ENCODE data around the gene FAT1.

Gene FAT1

DNA sequence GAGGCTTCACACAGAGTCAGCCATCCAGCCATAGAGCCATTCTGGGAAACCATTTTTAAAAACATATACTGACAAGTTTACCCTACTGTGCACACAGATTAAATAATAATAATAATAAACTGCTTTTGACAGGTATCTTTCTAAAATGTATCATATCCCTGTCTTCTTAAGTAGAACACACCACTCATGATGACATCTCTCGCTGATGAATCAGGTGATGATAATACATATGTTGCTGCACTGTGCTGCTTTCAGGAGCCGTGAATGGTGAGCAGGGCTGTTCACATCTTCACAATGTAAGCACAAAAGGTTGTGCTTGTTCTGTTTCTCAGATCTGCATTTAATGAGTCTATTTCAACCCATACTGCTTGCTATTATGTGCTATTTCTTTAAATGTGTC is 171.8 kb downstream of the FAT1 start:
- Histone ChIP-seq H3K27ac (ENCODE audit: low read length) (no peak overlapping the region), H3K9me3 (replicated peaks; ENCODE audit: insufficient read depth, low read length) (no peaks in the 10 kb centered on the region), H4K20me1 (ENCODE audit: insufficient read depth, low read length) (no peaks in the 10 kb centered on the region), H3K4me1 (ENCODE audit: low read length) (no peaks in the 10 kb centered on the region), H3K9me2 (replicated peaks; ENCODE audit: insufficient read depth, low read length) (no peaks in the 10 kb centered on the region), H3K4me3 (ENCODE audit: low read length) (no peak overlapping the region), H3K9ac (ENCODE audit: low read length) (no peak overlapping the region), H3K27me3 (replicated peaks; ENCODE audit: insufficient read depth, low read length) (no peaks in the 10 kb centered on the region), H3K79me2 (ENCODE audit: low read length) (no peaks in the 10 kb centered on the region), H2AFZ (ENCODE audit: low read length) (no peak overlapping the region), H3K4me2 (ENCODE audit: low read depth, low read length) (no peak overlapping the region), H3K36me3 (replicated peaks; ENCODE audit: insufficient read depth, low read length) (no peaks in the 10 kb centered on the region), H3F3A (ENCODE audit: insufficient read depth, low read length) (no peaks in the 10 kb centered on the region)
- DNase-seq, result no peak
- TF ChIP-seq EZH2 (optimal IDR thresholded peaks at IDR 0.05; ENCODE audit: low read depth, low read length) (no peak), EZH2phosphoT487 (IDR thresholded peaks at IDR 0.05; ENCODE audit: low read length) (no peak)
- TF ChIP-seq, protein P1, sequence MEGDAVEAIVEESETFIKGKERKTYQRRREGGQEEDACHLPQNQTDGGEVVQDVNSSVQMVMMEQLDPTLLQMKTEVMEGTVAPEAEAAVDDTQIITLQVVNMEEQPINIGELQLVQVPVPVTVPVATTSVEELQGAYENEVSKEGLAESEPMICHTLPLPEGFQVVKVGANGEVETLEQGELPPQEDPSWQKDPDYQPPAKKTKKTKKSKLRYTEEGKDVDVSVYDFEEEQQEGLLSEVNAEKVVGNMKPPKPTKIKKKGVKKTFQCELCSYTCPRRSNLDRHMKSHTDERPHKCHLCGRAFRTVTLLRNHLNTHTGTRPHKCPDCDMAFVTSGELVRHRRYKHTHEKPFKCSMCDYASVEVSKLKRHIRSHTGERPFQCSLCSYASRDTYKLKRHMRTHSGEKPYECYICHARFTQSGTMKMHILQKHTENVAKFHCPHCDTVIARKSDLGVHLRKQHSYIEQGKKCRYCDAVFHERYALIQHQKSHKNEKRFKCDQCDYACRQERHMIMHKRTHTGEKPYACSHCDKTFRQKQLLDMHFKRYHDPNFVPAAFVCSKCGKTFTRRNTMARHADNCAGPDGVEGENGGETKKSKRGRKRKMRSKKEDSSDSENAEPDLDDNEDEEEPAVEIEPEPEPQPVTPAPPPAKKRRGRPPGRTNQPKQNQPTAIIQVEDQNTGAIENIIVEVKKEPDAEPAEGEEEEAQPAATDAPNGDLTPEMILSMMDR (IDR thresholded peaks at IDR 0.05; ENCODE audit: low read length), result no peak

DNA sequence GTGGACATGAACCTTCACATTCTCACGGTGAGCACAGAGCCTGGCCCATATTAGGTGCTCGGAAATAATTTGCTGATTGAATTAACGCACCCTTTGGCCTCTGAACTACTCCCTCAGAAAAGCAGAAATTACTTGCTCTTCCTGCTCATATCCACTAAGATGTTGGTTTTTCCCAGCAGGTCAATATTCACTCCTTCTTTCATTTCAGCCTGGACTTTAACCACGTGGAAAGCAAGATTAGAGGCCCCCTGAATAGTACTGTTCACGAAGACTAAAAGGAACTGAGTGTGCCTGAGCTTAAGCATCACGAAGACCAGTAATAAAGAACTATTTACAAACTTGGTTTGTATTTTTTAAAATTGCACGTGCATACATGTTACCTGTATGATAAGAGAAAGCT is 178.2 kb downstream of the FAT1 start:
- H3K27me3 ChIP-seq (replicated peaks; ENCODE audit: insufficient read depth, low read length), result no peaks in the 10 kb centered on the region

DNA sequence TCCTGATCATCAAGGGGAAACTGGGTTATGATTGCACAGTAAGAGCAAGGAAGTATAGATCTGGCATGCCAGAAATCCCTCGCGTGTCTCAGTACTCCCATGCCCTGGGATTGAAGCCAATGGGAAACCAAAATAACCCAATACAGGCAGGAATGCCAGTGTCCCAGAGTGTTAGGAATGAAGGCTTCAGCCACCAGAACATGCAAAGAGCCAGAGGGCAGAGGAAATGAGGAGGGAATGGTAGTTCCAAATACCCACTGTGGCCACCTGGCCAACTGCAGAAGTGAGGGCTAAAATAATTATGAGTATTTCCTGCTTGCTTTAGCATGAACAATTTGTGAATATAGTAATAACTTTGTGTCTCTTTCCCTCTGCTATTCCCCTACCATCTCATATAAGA is 180.4 kb downstream of the FAT1 start:
- Histone ChIP-seq H3K9me2 (replicated peaks; ENCODE audit: insufficient read depth, low read length) (no peaks in the 10 kb centered on the region), H2AFZ (ENCODE audit: low read length) (no peak overlapping the region), H3K4me2 (ENCODE audit: low read depth, low read length) (no peak overlapping the region), H3K27me3 (replicated peaks; ENCODE audit: insufficient read depth, low read length) (no peaks in the 10 kb centered on the region), H3K79me2 (ENCODE audit: low read length) (no peaks in the 10 kb centered on the region), H3K4me1 (ENCODE audit: low read length) (no peaks in the 10 kb centered on the region), H4K20me1 (ENCODE audit: insufficient read depth, low read length) (no peaks in the 10 kb centered on the region), H3K9ac (ENCODE audit: low read length) (no peak overlapping the region), H3K9me3 (replicated peaks; ENCODE audit: insufficient read depth, low read length) (no peaks in the 10 kb centered on the region), H3F3A (ENCODE audit: insufficient read depth, low read length) (no peaks in the 10 kb centered on the region), H3K36me3 (replicated peaks; ENCODE audit: insufficient read depth, low read length) (no peaks in the 10 kb centered on the region), H3K27ac (ENCODE audit: low read length) (no peak overlapping the region), H3K4me3 (ENCODE audit: low read length) (no peak overlapping the region)
- DNase-seq, result no peak
- TF ChIP-seq EZH2 (optimal IDR thresholded peaks at IDR 0.05; ENCODE audit: low read depth, low read length) (no peak), EZH2phosphoT487 (IDR thresholded peaks at IDR 0.05; ENCODE audit: low read length) (no peak)
- TF ChIP-seq, protein P1 (IDR thresholded peaks at IDR 0.05; ENCODE audit: low read length), result no peak

More for the DNA sequence above, 178.2 kb downstream of the FAT1 start:
- H3F3A ChIP-seq (ENCODE audit: insufficient read depth, low read length), result no peaks in the 10 kb centered on the region
- H3K9me3 ChIP-seq (replicated peaks; ENCODE audit: insufficient read depth, low read length), result no peaks in the 10 kb centered on the region
- no peaks in the 10 kb centered on the region for H3K79me2 ChIP-seq (ENCODE audit: low read length)
- no peak overlapping the region for H3K4me2 ChIP-seq (ENCODE audit: low read depth, low read length)
- DNase-seq, result no peak
- no peaks in the 10 kb centered on the region for H3K9me2 ChIP-seq (replicated peaks; ENCODE audit: insufficient read depth, low read length)
- H3K4me1 ChIP-seq (ENCODE audit: low read length), result no peaks in the 10 kb centered on the region
- H3K27ac ChIP-seq (ENCODE audit: low read length), result no peak overlapping the region
- TF ChIP-seq EZH2phosphoT487 (IDR thresholded peaks at IDR 0.05; ENCODE audit: low read length) (no peak), EZH2 (optimal IDR thresholded peaks at IDR 0.05; ENCODE audit: low read depth, low read length) (no peak)
- TF ChIP-seq, protein P1 (IDR thresholded peaks at IDR 0.05; ENCODE audit: low read length), result no peak
- no peak overlapping the region for H3K9ac ChIP-seq (ENCODE audit: low read length)
- H2AFZ ChIP-seq (ENCODE audit: low read length), result no peak overlapping the region
- no peaks in the 10 kb centered on the region for H4K20me1 ChIP-seq (ENCODE audit: insufficient read depth, low read length)
- no peak overlapping the region for H3K4me3 ChIP-seq (ENCODE audit: low read length)
- H3K36me3 ChIP-seq (replicated peaks; ENCODE audit: insufficient read depth, low read length), result no peaks in the 10 kb centered on the region
